HL-60 (cell line): ENCODE data around the gene MICOS13.
"Not testable (repeated sequence)": the region's sequence is repeated elsewhere in the genome, so short reads cannot be mapped to it uniquely, and the experiment has no call there.

Source experiments
- GABPA ChIP-seq: IDR thresholded peaks from 2 replicates; pipeline ENCODE4 v1.6.1; 2012; ENCODE audit warnings: low read depth
- POLR2AphosphoS5 ChIP-seq: IDR thresholded peaks from 2 replicates; pipeline ENCODE4 v1.6.1; 2012; ENCODE audit warnings: low read depth
- REST ChIP-seq: IDR thresholded peaks from 2 replicates; pipeline ENCODE4 v1.6.1; 2012; ENCODE audit warnings: low read depth; ENCODE audit not compliant: insufficient replicate concordance
- SPI1 ChIP-seq: IDR thresholded peaks from 2 replicates; pipeline ENCODE4 v1.6.1; 2012; ENCODE audit warnings: low read depth, mild to moderate bottlenecking, borderline replicate concordance
- TF ChIP-seq, protein P1 (sequence below): IDR thresholded peaks from one replicate; pipeline ENCODE4 v1.5.1; 2011; ENCODE audit warnings: low read length, control low read depth, inconsistent platforms; ENCODE audit not compliant: insufficient read depth

DNA sequence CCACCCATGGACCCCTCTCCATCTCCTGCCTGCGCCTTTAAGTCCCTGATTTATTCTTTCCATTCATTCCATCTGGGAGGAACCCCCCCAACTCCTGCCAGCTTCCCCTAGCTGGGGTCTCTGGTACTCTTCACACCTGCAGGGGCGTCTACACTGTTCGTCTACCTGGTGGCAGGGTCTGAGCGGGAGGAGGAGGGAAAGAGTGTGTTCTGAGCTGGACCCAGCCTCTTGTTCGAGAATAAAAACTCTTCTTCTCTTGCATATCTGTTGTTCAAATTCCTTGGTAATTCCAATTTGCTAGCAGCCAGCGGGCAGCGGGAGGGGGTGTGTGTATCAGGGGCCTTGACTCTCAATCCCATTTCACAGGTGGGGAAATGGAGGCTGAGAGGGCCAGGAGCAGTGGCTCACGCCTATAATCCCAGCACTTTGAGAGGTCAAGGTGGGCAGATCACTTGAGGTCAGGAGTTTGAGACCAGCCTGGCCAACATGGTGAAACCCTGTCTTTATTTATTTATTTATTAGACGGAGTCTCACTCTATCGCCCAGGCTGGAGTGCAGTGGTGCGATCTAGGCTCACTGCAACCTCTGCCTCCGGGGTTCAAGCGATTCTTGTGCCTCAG lies 8.1 kb upstream of the MICOS13 start:
- TF ChIP-seq, protein P1, sequence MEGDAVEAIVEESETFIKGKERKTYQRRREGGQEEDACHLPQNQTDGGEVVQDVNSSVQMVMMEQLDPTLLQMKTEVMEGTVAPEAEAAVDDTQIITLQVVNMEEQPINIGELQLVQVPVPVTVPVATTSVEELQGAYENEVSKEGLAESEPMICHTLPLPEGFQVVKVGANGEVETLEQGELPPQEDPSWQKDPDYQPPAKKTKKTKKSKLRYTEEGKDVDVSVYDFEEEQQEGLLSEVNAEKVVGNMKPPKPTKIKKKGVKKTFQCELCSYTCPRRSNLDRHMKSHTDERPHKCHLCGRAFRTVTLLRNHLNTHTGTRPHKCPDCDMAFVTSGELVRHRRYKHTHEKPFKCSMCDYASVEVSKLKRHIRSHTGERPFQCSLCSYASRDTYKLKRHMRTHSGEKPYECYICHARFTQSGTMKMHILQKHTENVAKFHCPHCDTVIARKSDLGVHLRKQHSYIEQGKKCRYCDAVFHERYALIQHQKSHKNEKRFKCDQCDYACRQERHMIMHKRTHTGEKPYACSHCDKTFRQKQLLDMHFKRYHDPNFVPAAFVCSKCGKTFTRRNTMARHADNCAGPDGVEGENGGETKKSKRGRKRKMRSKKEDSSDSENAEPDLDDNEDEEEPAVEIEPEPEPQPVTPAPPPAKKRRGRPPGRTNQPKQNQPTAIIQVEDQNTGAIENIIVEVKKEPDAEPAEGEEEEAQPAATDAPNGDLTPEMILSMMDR: not testable (repeated sequence)
- TF ChIP-seq POLR2AphosphoS5, GABPA, SPI1, REST: not testable (repeated sequence)
